ENCODE data around the gene KIT.

DNA sequence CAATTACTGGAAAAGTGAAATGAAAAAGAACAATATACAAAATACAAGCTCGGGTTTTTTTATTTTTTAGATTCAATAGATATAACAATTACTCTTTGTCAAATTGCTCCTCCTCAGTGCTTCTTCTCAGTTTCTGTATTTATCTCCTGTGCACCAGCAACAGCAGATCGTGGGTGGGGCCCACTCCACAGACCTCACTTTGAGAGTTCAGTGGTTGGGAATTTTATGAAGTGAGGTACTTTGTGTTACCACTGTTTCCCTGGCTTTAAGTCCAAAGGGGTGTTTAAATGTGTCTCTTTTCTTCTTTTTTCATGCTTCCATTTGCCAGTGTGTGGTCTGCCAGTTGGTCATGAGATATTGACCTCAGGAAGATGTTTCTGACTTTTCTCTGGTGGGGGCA, 54.4 kb downstream of the KIT start:
- no peak for TF ChIP-seq POLR2A (IDR thresholded peaks at IDR 0.05)
- TF ChIP-seq, protein P1, sequence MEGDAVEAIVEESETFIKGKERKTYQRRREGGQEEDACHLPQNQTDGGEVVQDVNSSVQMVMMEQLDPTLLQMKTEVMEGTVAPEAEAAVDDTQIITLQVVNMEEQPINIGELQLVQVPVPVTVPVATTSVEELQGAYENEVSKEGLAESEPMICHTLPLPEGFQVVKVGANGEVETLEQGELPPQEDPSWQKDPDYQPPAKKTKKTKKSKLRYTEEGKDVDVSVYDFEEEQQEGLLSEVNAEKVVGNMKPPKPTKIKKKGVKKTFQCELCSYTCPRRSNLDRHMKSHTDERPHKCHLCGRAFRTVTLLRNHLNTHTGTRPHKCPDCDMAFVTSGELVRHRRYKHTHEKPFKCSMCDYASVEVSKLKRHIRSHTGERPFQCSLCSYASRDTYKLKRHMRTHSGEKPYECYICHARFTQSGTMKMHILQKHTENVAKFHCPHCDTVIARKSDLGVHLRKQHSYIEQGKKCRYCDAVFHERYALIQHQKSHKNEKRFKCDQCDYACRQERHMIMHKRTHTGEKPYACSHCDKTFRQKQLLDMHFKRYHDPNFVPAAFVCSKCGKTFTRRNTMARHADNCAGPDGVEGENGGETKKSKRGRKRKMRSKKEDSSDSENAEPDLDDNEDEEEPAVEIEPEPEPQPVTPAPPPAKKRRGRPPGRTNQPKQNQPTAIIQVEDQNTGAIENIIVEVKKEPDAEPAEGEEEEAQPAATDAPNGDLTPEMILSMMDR (IDR thresholded peaks at IDR 0.05) = no peak

All from esophagus squamous epithelium (tissue), 4 donors.